Caki2 (cell line): ENCODE data around the gene HRCT1. TPM values are rescaled to one million over a fixed set of nuclear protein-coding genes. Genes with fewer than 3 reads are reported as not detected.
"Not testable (repeated sequence)": the region's sequence is repeated elsewhere in the genome, so short reads cannot be mapped to it uniquely, and the experiment has no call there.

Experiments used
- DNase-seq: peaks from one replicate; pipeline ENCODE4 v3.0.0-alpha.2; 2015; ENCODE audit warnings: low read depth
- in situ Hi-C: cut with HindIII; loops from 2 replicates; pipeline ENCODE4 v1.10.0; 2016; ENCODE audit warnings: low sequenced_read_pairs, low pct_unique_long_range_greater_than_20kb, mixed read lengths
- total RNA-seq: library from RNA; depleted of rRNA; stranded (reverse); fragments of >200 nt; shearing (Covaris generic); gene quantifications from 2 replicates; pipeline ENCODE4 v1.2.3, GENCODE V29; 2014; ENCODE audit warnings: low replicate concordance

The HRCT1 gene
- total RNA-seq, 1 experiment from 2014 or later = 26.7 TPM

DNA sequence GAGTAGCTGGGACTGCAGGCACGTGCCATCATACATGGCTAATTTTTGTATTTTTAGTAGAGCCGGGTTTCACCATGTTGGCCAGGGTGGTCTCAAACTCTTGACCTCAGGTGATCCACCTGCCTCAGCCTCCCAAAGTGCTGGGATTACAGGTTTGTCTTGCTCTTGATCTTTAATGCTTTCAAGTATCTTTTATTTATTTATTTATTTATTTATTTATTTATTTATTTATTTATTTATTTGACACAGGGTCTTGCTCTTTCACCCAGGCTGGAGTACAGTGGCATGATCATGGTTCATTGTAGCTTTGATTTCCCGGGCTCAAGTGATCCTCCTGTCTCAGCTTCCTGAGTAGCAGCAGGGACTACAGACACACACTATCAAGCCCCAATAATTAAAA, 21.1 kb upstream of the HRCT1 start:
- DNase-seq, in situ Hi-C loops: not testable (repeated sequence)

- no peak for DNase-seq
- in situ Hi-C loops = no loop called here
Observed at GRCh38 chr9:35891646-35892045, 14.4 kb upstream of the HRCT1 start.

GRCh38 chr9:35892051-35892450, 14.0 kb upstream of the HRCT1 start:
- no peak for DNase-seq
- in situ Hi-C loops = no loop called here

DNA sequence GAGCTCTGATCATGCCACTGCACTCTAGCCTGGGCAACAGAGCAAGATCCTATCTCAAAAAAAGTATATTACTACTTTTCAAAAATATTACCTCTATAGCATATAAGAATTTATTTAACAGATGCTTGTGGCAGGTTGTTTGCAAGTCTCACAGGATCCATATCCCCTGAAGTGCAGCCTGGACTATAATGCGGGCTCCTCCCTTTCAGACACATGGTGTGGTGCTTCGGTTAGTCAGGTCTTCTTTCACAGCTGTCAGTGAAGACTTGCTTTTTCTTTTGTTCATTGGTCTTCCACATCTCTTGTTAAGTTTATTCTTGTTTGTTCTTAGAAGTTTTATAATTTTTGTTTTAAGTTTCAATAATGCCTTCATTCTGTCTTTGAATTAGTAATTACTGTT, 9.4 kb upstream of the HRCT1 start:
- no peak for DNase-seq
- in situ Hi-C loops = no loop called here

GRCh38 chr9:35897376-35898099, 8.5 kb upstream of the HRCT1 start:
- in situ Hi-C loops = not testable (repeated sequence)

GRCh38 chr9:35898337-35898736, 7.7 kb upstream of the HRCT1 start:
- DNase-seq = no peak
- in situ Hi-C loops = no loop called here

More at GRCh38 chr9:35897376-35898099, 8.5 kb upstream of the HRCT1 start:
- not testable (repeated sequence) for DNase-seq

- in situ Hi-C loops = no loop called here
Observed at GRCh38 chr9:35899021-35899420, 7.0 kb upstream of the HRCT1 start.

GRCh38 chr9:35903049-35903448, 3.0 kb upstream of the HRCT1 start:
- DNase-seq = peak; percentile 42
- in situ Hi-C loops = no loop called here

More at GRCh38 chr9:35899021-35899420, 7.0 kb upstream of the HRCT1 start:
- DNase-seq = no peak

DNA sequence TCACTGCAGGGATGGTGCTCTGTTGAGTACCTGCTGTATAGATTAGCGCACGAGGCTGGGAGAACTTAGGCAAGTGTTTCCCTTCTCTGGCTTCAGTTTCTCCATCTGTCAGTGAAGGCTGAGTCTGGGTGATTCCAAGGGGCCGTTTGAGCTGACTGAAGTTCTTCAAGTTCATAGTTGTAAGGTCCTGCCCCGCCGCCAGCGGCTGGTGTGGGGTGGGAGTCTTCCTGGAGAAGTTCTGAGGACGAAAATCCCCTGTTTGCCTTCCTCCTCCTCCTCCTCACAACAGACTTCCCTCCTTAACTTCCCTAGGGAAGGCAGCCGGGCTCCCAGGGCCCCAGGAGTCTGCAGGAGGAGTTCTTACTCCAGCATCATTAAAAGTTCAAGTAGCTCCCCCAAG, 1.7 kb upstream of the HRCT1 start:
- in situ Hi-C loops = no loop called here

DNA sequence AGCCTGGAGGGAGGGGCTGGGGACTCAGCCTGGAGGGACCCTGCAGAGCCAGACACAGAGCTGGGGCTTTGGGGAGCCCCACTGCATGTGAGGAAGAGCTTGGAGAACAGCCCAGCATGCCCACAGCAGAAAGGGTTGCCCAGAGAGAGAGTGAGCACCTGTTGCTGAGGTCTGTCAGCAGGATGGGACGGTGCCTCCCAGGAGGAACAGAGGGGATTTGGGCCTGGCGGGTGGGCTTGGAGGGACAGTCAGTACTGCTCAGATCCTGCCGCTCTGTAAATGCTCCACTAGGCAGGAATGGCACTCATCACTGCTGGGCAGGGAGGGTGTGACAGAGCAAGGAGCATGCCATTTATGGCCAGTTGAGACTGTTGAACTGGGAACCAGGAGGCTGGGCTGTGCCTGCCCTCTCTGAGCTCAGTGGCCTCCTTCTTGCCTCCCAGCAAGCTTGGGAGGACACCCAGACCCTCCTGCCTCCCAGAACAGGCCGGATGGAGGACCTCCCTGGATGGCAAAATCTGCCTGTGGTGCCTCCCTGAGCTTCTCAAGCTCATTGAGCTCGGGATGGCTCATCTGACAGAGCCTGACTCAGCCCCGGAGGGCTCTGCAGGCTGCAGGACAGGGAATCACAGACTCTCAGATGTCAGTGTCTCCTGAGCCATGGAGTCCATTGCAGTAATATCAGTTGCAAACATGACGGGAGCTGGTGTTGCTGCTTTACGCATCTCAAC, 786 bp upstream of the HRCT1 start:
- peak; percentile 54 for DNase-seq
- in situ Hi-C loops = no loop called here

More for the DNA sequence above, 1.7 kb upstream of the HRCT1 start:
- no peak for DNase-seq

DNA sequence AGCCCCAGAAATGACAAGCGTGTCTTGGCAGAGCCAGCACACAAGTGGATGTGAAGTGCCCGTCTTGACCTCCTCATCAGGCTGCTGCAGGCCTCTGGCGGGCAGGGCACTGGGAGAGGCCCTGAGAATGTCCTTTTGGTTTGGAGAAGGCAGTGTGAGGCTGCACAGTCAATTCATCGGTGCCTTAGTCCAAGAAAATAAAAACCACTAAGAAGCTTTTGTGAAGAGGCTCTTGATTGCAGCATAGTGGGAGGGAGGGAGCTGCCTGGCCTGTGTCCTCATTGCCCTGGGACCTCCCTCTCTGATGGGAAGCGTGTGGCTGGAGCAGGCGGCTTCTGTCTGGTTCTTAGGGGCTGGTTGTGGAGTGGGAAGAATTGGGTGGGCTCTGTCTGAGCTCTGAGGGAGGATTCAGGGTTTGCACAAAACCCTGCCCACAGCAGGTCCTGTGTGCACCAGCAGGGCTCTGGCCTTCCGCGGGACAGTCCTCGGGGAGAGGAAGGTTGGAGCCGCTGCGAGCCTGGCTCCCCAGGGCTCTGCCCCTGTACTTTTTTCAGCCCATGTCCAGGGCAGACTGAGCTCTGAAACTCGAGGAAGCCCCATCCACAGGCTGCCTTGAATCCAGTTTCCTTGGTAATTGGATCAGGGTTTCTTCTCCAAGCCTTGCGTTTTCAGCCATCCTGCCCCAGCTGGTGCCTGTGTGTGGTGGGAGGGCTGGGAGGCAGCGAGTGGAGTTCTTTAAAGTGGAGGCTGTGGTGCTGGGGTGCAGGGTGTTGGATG, 1.1 kb downstream of the HRCT1 start:
- in situ Hi-C loops = no loop called here
- DNase-seq = peak; percentile 59

DNA sequence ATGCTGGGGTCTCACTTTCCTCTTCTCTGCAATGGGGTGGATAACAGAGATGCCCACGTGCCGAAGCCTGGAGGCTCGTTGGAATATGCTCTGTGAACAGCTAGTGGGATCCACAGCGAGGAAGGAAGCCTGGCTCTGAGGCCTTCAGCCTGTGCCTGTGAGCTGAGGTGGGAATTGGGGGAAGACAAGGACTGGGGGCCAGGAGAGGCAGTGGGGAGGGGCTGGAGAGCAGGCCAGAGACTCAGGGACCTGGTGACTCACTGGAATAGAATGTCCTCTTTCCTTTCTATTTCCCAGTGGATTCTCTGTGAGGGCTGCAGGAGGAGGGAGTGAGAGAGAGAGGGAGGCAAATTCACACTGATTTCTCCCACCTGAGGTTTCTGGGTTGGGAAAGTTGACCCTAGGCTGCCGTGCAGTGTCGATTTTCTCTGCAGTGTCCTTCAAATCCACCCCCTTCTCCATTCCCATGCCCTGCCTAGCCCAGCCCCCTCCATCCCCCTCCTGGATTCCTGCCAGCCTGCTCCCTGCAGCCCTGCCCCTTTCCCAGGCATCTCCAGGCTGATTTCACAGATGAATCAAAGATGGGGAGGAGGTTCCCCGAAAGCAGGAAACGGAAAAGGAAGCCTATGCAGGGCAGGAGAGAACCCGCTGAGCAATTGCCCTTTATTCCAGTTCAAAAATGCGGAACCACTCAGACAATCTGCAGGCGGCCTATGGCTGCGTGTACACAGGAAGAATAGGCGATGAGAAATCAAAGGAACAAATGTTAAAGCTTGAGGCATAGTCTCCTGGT, 1.9 kb downstream of the HRCT1 start:
- in situ Hi-C loops = no loop called here
- peak; percentile 93 for DNase-seq

GRCh38 chr9:35908504-35909125, 2.6 kb downstream of the HRCT1 start:
- in situ Hi-C loops = no loop called here
- DNase-seq = no peak

GRCh38 chr9:35909274-35909673, 3.3 kb downstream of the HRCT1 start, which contains the start of gene SPAAR:
Gene SPAAR, plus strand, starts transcription at chr9:35909490. Its CDS starts 974 bp downstream, at chr9:35910464.
- DNase-seq = no peak
- in situ Hi-C loops = no loop called here

GRCh38 chr9:35909687-35910612, 3.9 kb downstream of the HRCT1 start:
- in situ Hi-C loops = no loop called here
- DNase-seq = no peak

DNA sequence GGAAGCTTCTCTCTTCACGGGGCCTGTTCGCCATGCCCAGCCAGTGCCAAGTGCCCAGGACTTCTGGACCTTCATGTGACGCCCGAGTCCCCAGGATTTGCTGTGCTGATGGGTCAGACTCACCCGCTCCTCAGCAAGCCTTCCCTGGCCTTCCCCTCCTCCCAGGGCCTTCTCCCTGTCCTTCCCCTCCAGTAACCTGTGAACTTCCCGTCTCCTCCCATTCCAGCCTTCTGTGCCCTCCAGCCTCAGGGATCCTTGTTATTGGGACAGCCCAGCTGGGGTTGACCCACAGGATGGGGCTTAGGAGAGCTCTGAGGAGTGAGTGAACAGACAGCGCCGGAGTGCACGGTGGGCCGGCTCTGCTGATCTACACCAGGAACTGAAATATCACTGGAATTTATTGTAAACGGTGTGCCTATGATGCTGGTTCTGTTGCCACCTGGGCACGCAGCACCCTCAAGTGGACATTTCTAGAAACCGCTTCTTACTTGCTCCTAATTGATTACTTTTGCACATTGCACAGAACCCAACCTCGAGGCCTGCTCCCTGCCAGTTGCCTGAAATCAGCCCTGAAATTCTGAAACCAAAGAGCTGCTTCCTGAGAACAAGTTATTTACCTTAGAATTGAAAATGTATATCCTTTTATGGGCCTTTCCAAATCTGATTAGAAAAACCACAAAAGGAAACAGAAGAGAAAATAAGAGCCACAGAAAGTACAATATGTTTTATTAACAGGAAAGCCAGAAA, 4.8 kb downstream of the HRCT1 start:
- peak; percentile 52 for DNase-seq
- in situ Hi-C loops = no loop called here
